PC-9 (cell line): ENCODE measurements around the gene NPBWR2.

Source experiments
- EZH2 ChIP-seq: fragments of 200-600 bp; sonication (generic); IDR thresholded peaks from 2 replicates; pipeline ENCODE4 v1.8.0; 2017; ENCODE audit warnings: antibody characterized with exemption, low read depth
- TF ChIP-seq, protein P1 (sequence below): fragments of 200-600 bp; sonication (generic); conservative IDR thresholded peaks from 2 replicates; pipeline ENCODE4 v1.6.1; 2017; ENCODE audit warnings: mixed run types, antibody characterized with exemption, mild to moderate bottlenecking, moderate library complexity

- TF ChIP-seq, protein P1, sequence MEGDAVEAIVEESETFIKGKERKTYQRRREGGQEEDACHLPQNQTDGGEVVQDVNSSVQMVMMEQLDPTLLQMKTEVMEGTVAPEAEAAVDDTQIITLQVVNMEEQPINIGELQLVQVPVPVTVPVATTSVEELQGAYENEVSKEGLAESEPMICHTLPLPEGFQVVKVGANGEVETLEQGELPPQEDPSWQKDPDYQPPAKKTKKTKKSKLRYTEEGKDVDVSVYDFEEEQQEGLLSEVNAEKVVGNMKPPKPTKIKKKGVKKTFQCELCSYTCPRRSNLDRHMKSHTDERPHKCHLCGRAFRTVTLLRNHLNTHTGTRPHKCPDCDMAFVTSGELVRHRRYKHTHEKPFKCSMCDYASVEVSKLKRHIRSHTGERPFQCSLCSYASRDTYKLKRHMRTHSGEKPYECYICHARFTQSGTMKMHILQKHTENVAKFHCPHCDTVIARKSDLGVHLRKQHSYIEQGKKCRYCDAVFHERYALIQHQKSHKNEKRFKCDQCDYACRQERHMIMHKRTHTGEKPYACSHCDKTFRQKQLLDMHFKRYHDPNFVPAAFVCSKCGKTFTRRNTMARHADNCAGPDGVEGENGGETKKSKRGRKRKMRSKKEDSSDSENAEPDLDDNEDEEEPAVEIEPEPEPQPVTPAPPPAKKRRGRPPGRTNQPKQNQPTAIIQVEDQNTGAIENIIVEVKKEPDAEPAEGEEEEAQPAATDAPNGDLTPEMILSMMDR, result no peak
- TF ChIP-seq EZH2, result no peak
Observed at GRCh38 chr20:64099086-64099786, 8.1 kb downstream of the NPBWR2 start.
